Kidney (tissue), 14 donors: Measurements from ENCODE around the gene CHRNA1. TPM values are rescaled to one million over a fixed set of nuclear protein-coding genes. Genes with fewer than 3 reads are reported as not detected.
A peak's percentile ranks its signal among the peaks of the same experiment; 100 is the strongest.

Experiments
- DNase-seq, 5 donors: peaks; one replicate each; pipeline ENCODE4 v3.0.0-alpha.2; 2013 to 2020
- FAIRE-seq: peaks from 2 replicates; lab custom pipeline; 2012; peaks lifted over from hg19 to GRCh38; lab: Jason Lieb, UNC
- H3K27ac ChIP-seq, 2 donors: one replicate each; pipeline ENCODE4 v1.7.0; 2013; ENCODE audit warnings: low read depth in 2 of 2, low read length in 2 of 2, inconsistent platforms in 1 of 2
- H3K27me3 ChIP-seq: one replicate; pipeline ENCODE4 v1.7.1; 2013; ENCODE audit warnings: low read length, inconsistent platforms; ENCODE audit not compliant: control insufficient read depth, insufficient read depth
- H3K36me3 ChIP-seq, 3 donors: one replicate each; pipeline versions ENCODE4 v1.7.0 to v1.7.1; 2013; ENCODE audit warnings: low read length in 3 of 3, control low read depth in 1 of 3, inconsistent platforms in 1 of 3; ENCODE audit not compliant: insufficient read depth in 3 of 3, control insufficient read depth in 2 of 3
- H3K4me1 ChIP-seq, 3 donors: one replicate each; pipeline versions ENCODE4 v1.7.0 to v1.7.1; 2013; ENCODE audit warnings: low read length in 3 of 3, inconsistent platforms in 1 of 3, low read depth in 1 of 3; ENCODE audit not compliant: control insufficient read depth in 2 of 3, insufficient read depth in 2 of 3
- H3K4me3 ChIP-seq, 3 donors: one replicate each; pipeline versions ENCODE4 v1.7.0 to v1.8.1; 2013; ENCODE audit warnings: low read length in 3 of 3, control low read depth in 1 of 3, inconsistent platforms in 1 of 3
- H3K9ac ChIP-seq, 3 donors: one replicate each; pipeline versions ENCODE4 v1.7.0 to v1.7.1; 2013; ENCODE audit warnings: low read length in 3 of 3, control low read depth in 1 of 3, inconsistent platforms in 1 of 3
- H3K9me3 ChIP-seq, 3 donors: one replicate each; pipeline versions ENCODE4 v1.7.0 to v1.7.1; 2013; ENCODE audit warnings: low read length in 3 of 3, control low read depth in 1 of 3, inconsistent platforms in 1 of 3; ENCODE audit not compliant: control insufficient read depth in 2 of 3, insufficient read depth in 1 of 3
- CTCF ChIP-seq: IDR thresholded peaks from 3 replicates; pipeline ENCODE4 v1.5.1; 2012; ENCODE audit warnings: mild to moderate bottlenecking, moderate library complexity, borderline replicate concordance; ENCODE audit not compliant: insufficient read depth; ENCODE audit errors: extremely low read depth
- intact Hi-C: fragments of 100-400 bp; cut with DNase I; formaldehyde crosslinking; loops from one replicate; pipeline ENCODE4 v1.11.1; 2022
- polyA plus RNA-seq: library from polyadenylated mRNA; stranded (reverse); fragments of 350-450 nt; fragmentation: Illumina TruSeq; extraction: RNeasy Lipid Tissue Mini Kit (QIAGEN cat#74804); gene quantifications from one replicate; pipeline ENCODE4 v1.2.3, GENCODE V29; 2014; ENCODE audit warnings: low read depth, low replicate concordance; ENCODE audit not compliant: insufficient read depth
- total RNA-seq: library from RNA; stranded (reverse); fragmentation: NEBNext Ultra II Directional; extraction: Animal tissue kit (Norgen Biotek cat#: 25700); gene quantifications from one replicate; pipeline ENCODE4 v1.2.1, GENCODE V29; 2021
- donor health status: control.
- donor health status: control.
- donor health status: control.
- donor health status: control.
- donor health status: control.
- donor health status: DM: yes; HTN: yes; CAD: no.
- donor health status: Normal renal cell carcinoma (clear cell type).

The CHRNA1 gene
- total and polyA plus RNA-seq, 2 donors from 2014 or later: not detected

GRCh38 chr2:174779361-174779928 lies 15.2 kb upstream of the CHRNA1 start:
- Histone ChIP-seq H3K4me3 (no peak overlapping the region), H3K36me3 (no peaks in the 10 kb centered on the region), H3K27me3 (no peaks in the 10 kb centered on the region), H3K27ac (no peak overlapping the region), H3K4me1 (peaks cover 0 to 3% (median 0%) of the 10 kb centered on the region in 3 donors), H3K9ac (no peak overlapping the region), H3K9me3 (no peaks in the 10 kb centered on the region)
- no peak for TF ChIP-seq CTCF
- DNase-seq: no peak
- intact Hi-C loops: loop anchor here (10.0 kb wide), 1 partner anchor 205 kb away; no protein-coding TSS in a partner anchor
- no peak for FAIRE-seq

GRCh38 chr2:174778085-174778981 lies 14.1 kb upstream of the CHRNA1 start:
- peak in 2 of 5 donors; percentile 44 to 85 for DNase-seq
- intact Hi-C loops: loop anchor here (10.0 kb wide), 1 partner anchor 206 kb away; no protein-coding TSS in a partner anchor
- no peak for FAIRE-seq
- H3K27ac ChIP-seq: no peak overlapping the region
- H3K9ac ChIP-seq: no peak overlapping the region
- no peaks in the 10 kb centered on the region for H3K27me3 ChIP-seq
- no peaks in the 10 kb centered on the region for H3K9me3 ChIP-seq
- peaks cover 0 to 3% (median 0%) of the 10 kb centered on the region in 3 donors for H3K4me1 ChIP-seq
- H3K36me3 ChIP-seq: no peaks in the 10 kb centered on the region
- no peak for TF ChIP-seq CTCF
- H3K4me3 ChIP-seq: no peak overlapping the region

GRCh38 chr2:174777347-174778084 lies 13.2 kb upstream of the CHRNA1 start:
- Histone ChIP-seq H3K36me3 (no peaks in the 10 kb centered on the region), H3K9me3 (no peaks in the 10 kb centered on the region), H3K27me3 (no peaks in the 10 kb centered on the region), H3K9ac (no peak overlapping the region), H3K4me1 (peaks cover 0 to 3% (median 0%) of the 10 kb centered on the region in 3 donors), H3K27ac (no peak overlapping the region), H3K4me3 (no peak overlapping the region)
- intact Hi-C loops: loop anchor here (10.0 kb wide), 1 partner anchor 207 kb away; no protein-coding TSS in a partner anchor
- no peak for FAIRE-seq
- no peak for TF ChIP-seq CTCF
- DNase-seq: no peak
